WTC11 (cell line): Measurements from ENCODE around the gene RRAGD. TPM values are rescaled to one million over a fixed set of nuclear protein-coding genes. Genes with fewer than 3 reads are reported as not detected.
A peak's percentile ranks its signal among the peaks of the same experiment; 100 is the strongest.

Experiments
- AR ChIP-seq: fragments of 250-450 bp; sonication (Bioruptor Pico); IDR thresholded peaks from 2 replicates; pipeline ENCODE4 v1.9.0; 2021; ENCODE audit warnings: mild to moderate bottlenecking
- ATF1 ChIP-seq: sonication (generic); formaldehyde crosslinking; IDR thresholded peaks from 2 replicates; pipeline ENCODE4 v1.8.1; 2023; ENCODE audit warnings: mild to moderate bottlenecking, moderate library complexity, missing genetic modification reagents
- ATF6 ChIP-seq: sonication (generic); formaldehyde crosslinking; IDR thresholded peaks from 2 replicates; pipeline ENCODE4 v1.8.1; 2023; ENCODE audit warnings: mild to moderate bottlenecking, missing genetic modification reagents
- E2F5 ChIP-seq: sonication (generic); formaldehyde crosslinking; IDR thresholded peaks from 2 replicates; pipeline ENCODE4 v1.8.1; 2022; ENCODE audit warnings: mild to moderate bottlenecking, moderate library complexity, missing genetic modification reagents
- ELF4 ChIP-seq: sonication (generic); formaldehyde crosslinking; IDR thresholded peaks from 2 replicates; pipeline ENCODE4 v1.8.1; 2022; ENCODE audit warnings: low read depth, mild to moderate bottlenecking, moderate library complexity, missing genetic modification reagents
- EMX1 ChIP-seq: fragments of 250-450 bp; sonication (Bioruptor Pico); IDR thresholded peaks from 2 replicates; pipeline ENCODE4 v1.8.0; 2021; ENCODE audit warnings: mild to moderate bottlenecking
- ERG ChIP-seq: fragments of 250-450 bp; sonication (Bioruptor Pico); IDR thresholded peaks from 2 replicates; pipeline ENCODE4 v1.8.0; 2021; ENCODE audit warnings: mild to moderate bottlenecking
- FOXK1 ChIP-seq: sonication (generic); formaldehyde crosslinking; IDR thresholded peaks from 2 replicates; pipeline ENCODE4 v1.8.0; 2022; ENCODE audit warnings: mild to moderate bottlenecking, moderate library complexity, missing genetic modification reagents
- HMGXB4 ChIP-seq: sonication (generic); formaldehyde crosslinking; IDR thresholded peaks from 2 replicates; pipeline ENCODE4 v1.8.1; 2023; ENCODE audit warnings: mild to moderate bottlenecking, moderate library complexity, missing genetic modification reagents
- JAZF1 ChIP-seq: fragments of 250-450 bp; sonication (Bioruptor Pico); IDR thresholded peaks from 2 replicates; pipeline ENCODE4 v1.9.0; 2021; ENCODE audit warnings: moderate library complexity, mild to moderate bottlenecking, inconsistent platforms
- KAT7 ChIP-seq: sonication (generic); formaldehyde crosslinking; IDR thresholded peaks from 2 replicates; pipeline ENCODE4 v1.8.1; 2023; ENCODE audit warnings: missing genetic modification reagents, mild to moderate bottlenecking, borderline replicate concordance
- MAX ChIP-seq: sonication (generic); formaldehyde crosslinking; IDR thresholded peaks from 2 replicates; pipeline ENCODE4 v1.8.0; 2022; ENCODE audit warnings: mild to moderate bottlenecking, missing genetic modification reagents
- MYBL2 ChIP-seq: sonication (generic); formaldehyde crosslinking; IDR thresholded peaks from 2 replicates; pipeline ENCODE4 v1.8.1; 2023; ENCODE audit warnings: mild to moderate bottlenecking, moderate library complexity, missing genetic modification reagents
- NFYB ChIP-seq: sonication (generic); formaldehyde crosslinking; conservative IDR thresholded peaks from 2 replicates; pipeline ENCODE4 v1.8.0; 2022; ENCODE audit warnings: low read depth, missing genetic modification reagents
- RORB ChIP-seq: fragments of 250-450 bp; sonication (Bioruptor Pico); IDR thresholded peaks from 2 replicates; pipeline ENCODE4 v1.9.0; 2021; ENCODE audit warnings: mild to moderate bottlenecking
- SMAD3 ChIP-seq: sonication (generic); formaldehyde crosslinking; IDR thresholded peaks from 2 replicates; pipeline ENCODE4 v1.8.0; 2022; ENCODE audit warnings: missing genetic modification reagents, mild to moderate bottlenecking, borderline replicate concordance
- SMAD4 ChIP-seq: sonication (generic); formaldehyde crosslinking; IDR thresholded peaks from 2 replicates; pipeline ENCODE4 v1.8.0; 2022; ENCODE audit warnings: mild to moderate bottlenecking, missing genetic modification reagents
- STAT6 ChIP-seq: sonication (generic); formaldehyde crosslinking; conservative IDR thresholded peaks from 2 replicates; pipeline ENCODE4 v1.8.1; 2023; ENCODE audit warnings: mild to moderate bottlenecking, low read depth, missing genetic modification reagents, moderate library complexity
- ZBTB21 ChIP-seq: sonication (generic); formaldehyde crosslinking; IDR thresholded peaks from 2 replicates; pipeline ENCODE4 v1.8.1; 2023; ENCODE audit warnings: mild to moderate bottlenecking, missing genetic modification reagents, borderline replicate concordance
- ZNF532 ChIP-seq: fragments of 250-450 bp; sonication (Bioruptor Pico); IDR thresholded peaks from 2 replicates; pipeline ENCODE4 v1.9.0; 2021; ENCODE audit warnings: mild to moderate bottlenecking, borderline replicate concordance
- total RNA-seq: library from RNA; stranded (reverse); gene quantifications from 3 replicates; pipeline ENCODE4 v1.2.3, GENCODE V29; 2021

RRAGD gene
- total RNA-seq, 1 experiment from 2014 or later = 25.4 TPM

- TF ChIP-seq E2F5 (CRISPR knock-in tag) (0 out of 2 replicates have a peak, but pooled peaks have one; percentile 23), NFYB (CRISPR knock-in tag) (no peak), JAZF1 (no peak), STAT6 (CRISPR knock-in tag) (no peak), MAX (peak; percentile 44), ZNF532 (no peak), ZBTB21 (CRISPR knock-in tag) (no peak), FOXK1 (CRISPR knock-in tag) (no peak), MYBL2 (0 out of 2 replicates have a peak, but pooled peaks have one; percentile 43), HMGXB4 (peak; percentile 35; the same call in 1 of the 2 replicates), RORB (CRISPR knock-in tag) (no peak), ATF1 (CRISPR knock-in tag) (no peak), SMAD3 (no peak), ELF4 (CRISPR knock-in tag) (no peak), SMAD4 (no peak), EMX1 (no peak), AR (no peak), ERG (CRISPR knock-in tag) (no peak), KAT7 (CRISPR knock-in tag) (peak; percentile 45; the same call in 1 of the 2 replicates), ATF6 (CRISPR knock-in tag) (no peak)
Observed at GRCh38 chr6:89411145-89412070, 665 bp downstream of the RRAGD start (continued).
